HG03442 (cell line): ENCODE data around the gene ARHGAP44.
"Not testable (repeated sequence)": the region's sequence is repeated elsewhere in the genome, so short reads cannot be mapped to it uniquely, and the experiment has no call there.

Source experiments
- ATAC-seq: cut with Tn5 transposase; IDR thresholded peaks from one replicate; pipeline ENCODE4 v1.9.1; 2021; ENCODE audit warnings: mild to moderate bottlenecking, moderate library complexity; ENCODE audit not compliant: unreplicated experiment

ARHGAP44 gene

GRCh38 chr17:12958786-12959185, 169.5 kb downstream of the ARHGAP44 start:
- no peak for ATAC-seq

DNA sequence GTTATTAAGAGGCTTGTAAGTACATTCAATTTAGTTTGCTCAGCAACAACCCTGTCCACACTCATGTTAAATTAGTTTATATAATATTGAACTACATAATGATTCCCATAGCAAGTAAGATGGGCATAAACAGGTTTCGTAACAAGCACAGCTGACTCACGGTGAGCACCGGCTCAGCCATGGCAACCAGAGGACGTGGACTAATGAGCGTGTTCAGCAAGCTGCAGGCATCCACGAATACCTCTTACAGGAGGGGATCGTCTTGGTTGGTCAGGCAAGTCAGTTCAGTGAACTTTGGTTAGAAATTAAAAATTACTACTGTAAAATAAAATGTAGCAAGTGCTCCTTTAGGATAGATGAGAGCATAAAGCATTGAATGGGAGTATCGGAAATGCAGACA, 170.1 kb downstream of the ARHGAP44 start:
- ATAC-seq, result no peak

DNA sequence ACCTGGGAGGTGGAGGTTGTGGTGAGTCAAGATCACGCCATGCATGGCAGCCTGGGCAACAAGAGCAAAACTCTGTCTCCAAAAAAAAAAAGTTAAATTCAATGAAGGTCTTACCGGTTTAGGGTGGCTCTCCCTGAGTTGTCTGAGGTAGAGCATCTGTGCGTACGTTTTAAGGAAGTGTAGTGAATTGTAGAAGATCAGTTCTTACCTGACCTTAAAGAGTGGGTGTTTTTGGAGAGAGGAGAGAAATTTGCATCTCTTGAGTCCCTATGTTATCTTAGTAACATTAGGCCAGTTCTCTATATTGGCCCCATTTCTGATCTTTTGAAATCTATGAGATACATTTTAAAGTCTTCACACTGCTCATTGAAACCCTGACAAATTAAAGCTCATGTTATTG, 172.4 kb downstream of the ARHGAP44 start:
- ATAC-seq, result no peak

DNA sequence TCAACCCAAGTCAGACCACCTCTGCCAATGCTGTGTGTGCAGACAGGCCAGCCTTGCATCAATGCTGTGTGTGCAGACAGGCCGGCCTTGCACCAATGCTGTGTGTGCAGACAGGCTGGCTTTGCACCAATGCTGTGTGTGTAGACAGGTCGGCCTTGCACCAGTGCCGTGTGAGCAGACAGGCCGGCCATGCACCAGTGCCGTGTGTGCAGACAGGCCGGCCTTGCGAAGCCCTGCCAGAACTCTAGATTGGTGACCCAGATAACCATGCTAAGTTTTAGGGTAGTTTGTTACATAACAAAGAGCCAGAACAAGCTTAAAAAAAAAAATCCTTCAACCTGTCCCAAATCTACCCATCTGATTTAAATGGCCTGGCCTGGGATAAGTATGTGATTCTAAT, 174.2 kb downstream of the ARHGAP44 start:
- ATAC-seq, result no peak

DNA sequence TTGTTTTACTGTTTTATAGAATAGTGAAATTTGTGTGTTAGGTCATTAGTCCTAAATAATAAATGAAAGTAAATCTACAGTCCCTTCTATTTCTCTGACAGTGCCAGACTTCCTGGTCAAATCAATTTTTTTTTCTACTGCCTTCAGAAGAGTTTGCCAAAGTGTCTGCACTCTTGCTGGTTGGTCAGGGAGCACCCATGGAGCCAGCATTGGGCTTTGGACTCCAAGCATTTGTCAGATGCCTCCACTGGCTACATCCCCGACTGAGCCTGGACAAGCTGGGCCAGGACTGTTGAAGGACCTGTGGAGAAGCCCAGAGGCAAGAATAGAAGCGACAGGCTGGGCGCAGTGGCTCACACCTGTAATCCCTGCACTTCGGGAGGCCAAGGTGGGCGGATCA, 174.9 kb downstream of the ARHGAP44 start:
- no peak for ATAC-seq

DNA sequence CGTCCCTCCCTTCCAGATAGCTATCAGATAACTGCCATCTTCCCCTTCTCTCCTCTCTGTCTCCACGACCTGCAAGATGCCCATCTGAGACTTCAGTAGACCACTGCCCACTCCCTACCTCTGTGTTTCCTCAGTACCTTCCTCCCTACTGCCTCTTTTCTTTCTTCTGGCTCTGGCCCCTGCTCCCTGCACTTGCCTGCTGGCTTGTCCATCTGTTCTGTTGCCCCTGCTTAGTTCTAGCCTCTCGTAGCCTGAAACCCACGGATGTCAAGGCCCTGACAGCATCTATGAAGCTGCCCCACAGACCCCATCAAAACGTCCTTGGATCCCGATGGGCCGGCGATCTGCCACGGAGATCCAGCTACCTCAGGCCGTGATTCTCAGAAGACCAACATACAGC, 175.5 kb downstream of the ARHGAP44 start:
- ATAC-seq, result no peak

DNA sequence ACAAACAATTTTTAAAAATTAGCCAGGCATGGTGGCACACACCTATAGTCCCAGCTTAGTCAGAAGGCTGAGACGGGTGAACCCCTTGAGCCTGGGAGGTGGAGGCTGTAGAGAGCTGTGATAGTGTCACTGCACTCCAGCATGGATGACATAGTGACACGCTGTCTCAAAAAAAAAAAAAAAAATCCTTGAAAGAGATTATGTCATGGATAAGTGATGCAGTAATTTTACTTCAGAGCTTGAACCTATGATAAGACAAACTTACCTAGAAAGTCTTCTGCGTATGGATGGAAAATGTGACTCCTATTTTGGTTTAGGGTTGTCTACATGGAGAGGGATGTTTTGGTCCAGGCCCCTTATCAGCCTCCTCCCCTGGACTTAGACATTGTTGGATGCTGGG, 176.7 kb downstream of the ARHGAP44 start:
- ATAC-seq, result no peak

DNA sequence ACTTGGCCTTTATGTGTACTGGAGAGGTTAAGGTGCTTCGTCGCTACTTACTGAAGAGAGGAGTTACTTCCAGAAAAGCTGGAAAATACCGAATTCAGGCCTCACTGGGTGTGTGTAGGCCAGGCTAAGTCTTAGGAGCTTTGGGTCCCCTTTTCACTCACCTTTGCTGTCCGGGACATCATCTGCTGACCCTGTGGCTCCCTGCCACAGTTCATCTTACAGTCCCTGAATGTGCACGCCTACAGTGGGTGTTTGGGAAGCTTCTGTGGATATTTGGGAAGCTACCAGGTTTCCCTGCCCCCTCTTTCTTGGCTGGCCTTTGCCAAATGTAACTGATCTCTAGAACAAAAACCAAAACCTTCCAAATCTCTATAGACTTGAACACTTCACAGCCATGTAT, 177.1 kb downstream of the ARHGAP44 start:
- ATAC-seq, result no peak

- ATAC-seq, result no peak
Observed at GRCh38 chr17:12967962-12968361, 178.7 kb downstream of the ARHGAP44 start.

GRCh38 chr17:12973496-12974004, 184.3 kb downstream of the ARHGAP44 start:
- ATAC-seq, result no peak

- no peak for ATAC-seq
Observed at GRCh38 chr17:12974005-12974531, 184.8 kb downstream of the ARHGAP44 start.

GRCh38 chr17:12977008-12977751, 187.9 kb downstream of the ARHGAP44 start:
- no peak for ATAC-seq

GRCh38 chr17:12978787-12979186, 189.5 kb downstream of the ARHGAP44 start:
- not testable (repeated sequence) for ATAC-seq

- no peak for ATAC-seq
Observed at GRCh38 chr17:12979246-12979645, 189.9 kb downstream of the ARHGAP44 start.

GRCh38 chr17:12979826-12980500, 190.7 kb downstream of the ARHGAP44 start:
- ATAC-seq, result no peak

- no peak for ATAC-seq
Observed at GRCh38 chr17:12982224-12982623, 192.9 kb downstream of the ARHGAP44 start.

- ATAC-seq, result no peak
Observed at GRCh38 chr17:12983991-12984884, 194.9 kb downstream of the ARHGAP44 start.

DNA sequence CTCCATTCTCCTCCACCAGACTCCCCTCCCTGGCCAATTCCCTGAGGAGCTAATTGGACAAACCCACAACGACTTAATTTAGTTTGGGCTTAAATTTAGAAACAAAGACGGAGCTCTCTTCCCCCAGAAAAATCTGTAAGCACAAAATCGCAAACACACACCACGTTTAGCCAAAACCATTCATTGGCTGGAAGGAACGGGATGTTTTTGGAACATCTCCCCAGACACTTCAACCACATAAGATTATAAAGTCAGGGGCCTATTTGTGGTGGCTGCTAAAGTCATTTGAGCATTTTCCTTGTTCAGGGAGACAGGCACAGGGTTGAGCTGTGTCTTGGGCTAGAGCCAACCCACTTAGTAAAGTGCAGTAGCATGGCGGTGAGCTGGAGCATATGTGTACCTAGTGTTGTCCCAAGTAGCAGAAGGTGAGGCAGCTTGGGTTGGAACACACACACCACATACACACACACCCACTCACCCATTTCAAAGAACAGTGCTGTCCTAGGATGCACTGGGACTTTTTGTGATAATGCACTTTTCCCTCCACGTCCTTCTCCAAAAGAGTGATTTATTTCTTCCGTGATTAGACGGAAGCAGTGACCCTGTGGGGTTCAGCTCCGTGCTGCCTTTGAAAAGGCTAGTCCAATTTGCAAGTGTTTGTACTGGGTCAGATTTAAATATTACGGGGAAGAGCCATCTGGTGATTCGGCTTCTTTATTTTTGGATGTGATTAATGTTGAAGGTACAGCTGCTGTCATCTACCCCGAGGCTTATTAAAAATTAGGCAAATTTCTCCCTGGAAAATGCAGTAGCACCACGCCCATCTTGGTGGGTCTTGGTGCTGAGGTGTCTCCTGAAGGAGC, 196.4 kb downstream of the ARHGAP44 start:
- no peak for ATAC-seq

DNA sequence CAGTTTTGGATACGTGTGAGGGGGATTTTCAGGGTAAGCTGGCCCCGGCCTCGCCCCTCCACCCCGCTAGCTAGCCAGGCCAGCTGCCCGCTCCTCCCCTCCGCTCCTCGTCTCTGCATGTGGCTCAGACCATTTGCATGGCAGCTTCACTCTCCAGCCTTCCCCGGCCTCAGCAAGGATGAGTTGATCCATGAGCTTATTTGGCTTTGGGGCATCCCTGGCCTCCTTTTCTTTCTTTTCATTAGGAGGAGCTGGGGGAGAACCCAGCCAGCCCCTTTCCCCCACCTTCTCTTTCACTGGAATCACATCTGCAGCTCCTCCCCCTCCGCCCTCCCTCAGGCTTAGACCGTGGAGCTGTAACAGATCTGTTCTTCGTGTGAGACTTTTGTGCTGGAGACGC, 197.8 kb downstream of the ARHGAP44 start:
- no peak for ATAC-seq
